Measurements from ENCODE around the gene ENPP7.

DNA sequence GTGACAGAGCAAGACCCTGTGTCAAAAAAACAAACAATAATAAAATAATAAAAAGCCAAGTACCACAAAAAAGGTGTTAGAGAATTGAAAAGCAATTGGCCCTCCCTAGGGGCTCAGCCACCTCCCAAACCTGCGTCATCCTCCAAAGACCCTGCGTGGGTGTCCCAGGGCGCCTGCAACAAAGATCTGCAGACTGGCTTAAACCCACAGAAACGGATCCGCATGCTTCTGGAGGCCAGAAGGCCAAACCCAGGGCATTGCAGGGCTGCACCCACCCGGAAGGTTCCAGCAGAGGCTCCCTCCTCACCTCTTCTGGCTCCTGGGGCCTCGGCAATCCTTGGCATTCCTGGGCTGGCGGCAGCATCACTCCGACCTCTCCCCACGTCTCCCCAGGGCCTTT is 1.5 kb downstream of the ENPP7 start:
- TF ChIP-seq, protein P1, sequence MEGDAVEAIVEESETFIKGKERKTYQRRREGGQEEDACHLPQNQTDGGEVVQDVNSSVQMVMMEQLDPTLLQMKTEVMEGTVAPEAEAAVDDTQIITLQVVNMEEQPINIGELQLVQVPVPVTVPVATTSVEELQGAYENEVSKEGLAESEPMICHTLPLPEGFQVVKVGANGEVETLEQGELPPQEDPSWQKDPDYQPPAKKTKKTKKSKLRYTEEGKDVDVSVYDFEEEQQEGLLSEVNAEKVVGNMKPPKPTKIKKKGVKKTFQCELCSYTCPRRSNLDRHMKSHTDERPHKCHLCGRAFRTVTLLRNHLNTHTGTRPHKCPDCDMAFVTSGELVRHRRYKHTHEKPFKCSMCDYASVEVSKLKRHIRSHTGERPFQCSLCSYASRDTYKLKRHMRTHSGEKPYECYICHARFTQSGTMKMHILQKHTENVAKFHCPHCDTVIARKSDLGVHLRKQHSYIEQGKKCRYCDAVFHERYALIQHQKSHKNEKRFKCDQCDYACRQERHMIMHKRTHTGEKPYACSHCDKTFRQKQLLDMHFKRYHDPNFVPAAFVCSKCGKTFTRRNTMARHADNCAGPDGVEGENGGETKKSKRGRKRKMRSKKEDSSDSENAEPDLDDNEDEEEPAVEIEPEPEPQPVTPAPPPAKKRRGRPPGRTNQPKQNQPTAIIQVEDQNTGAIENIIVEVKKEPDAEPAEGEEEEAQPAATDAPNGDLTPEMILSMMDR (IDR thresholded peaks at IDR 0.05; ENCODE audit: insufficient read depth, low read length, poor library complexity, severe bottlenecking), result no peak
- no peak for TF ChIP-seq EZH2phosphoT487 (conservative IDR thresholded peaks at IDR 0.05; ENCODE audit: low read length)
